H1 (cell line): ENCODE results near the gene LIPM. TPM values are rescaled to one million over a fixed set of nuclear protein-coding genes. Genes with fewer than 3 reads are reported as not detected.
A peak's percentile ranks its signal among the peaks of the same experiment; 100 is the strongest.

ENCODE experiments used
- CTCF ChIA-PET: fragments of 300-600 bp; sonication (Branson Sonifier 250); formaldehyde crosslinking; loops from one replicate; lab custom pipeline; 2021; ENCODE audit not compliant: partially characterized antibody; lab: Charles Lee
- POLR2A ChIA-PET: fragments of 300-600 bp; sonication (Branson Sonifier 250); formaldehyde crosslinking; loops from one replicate; lab custom pipeline; 2021; ENCODE audit warnings: inconsistent platforms; ENCODE audit not compliant: partially characterized antibody; lab: Charles Lee
- DNase-seq, 2 experiments: peaks; one replicate each; pipeline versions ENCODE4 v3.0.0 to v3.0.0-alpha.2; 2010 to 2022; ENCODE audit warnings: low spot score in 2 of 2, low read depth in 1 of 2, mixed read lengths in 1 of 2
- FAIRE-seq: peaks from 2 replicates; lab custom pipeline; 2011; peaks lifted over from hg19 to GRCh38; lab: Jason Lieb, UNC
- H2AFZ ChIP-seq: 2 replicates; pipeline ENCODE4 v1.8.1; 2012; ENCODE audit warnings: low read length, inconsistent platforms
- H2AK5ac ChIP-seq: 2 replicates; pipeline ENCODE4 v1.6.1; 2013; ENCODE audit warnings: low read depth, low read length
- H2BK120ac ChIP-seq: replicated peaks from 2 replicates; pipeline ENCODE3; 2013; ENCODE audit warnings: low read depth, low read length, inconsistent platforms
- H2BK12ac ChIP-seq: 2 replicates; pipeline ENCODE4 v1.6.1; 2013; ENCODE audit warnings: low read depth, low read length
- H2BK15ac ChIP-seq: 2 replicates; pipeline ENCODE4 v1.6.1; 2013; ENCODE audit warnings: low read length
- H2BK20ac ChIP-seq: 2 replicates; pipeline ENCODE4 v1.6.1; 2013; ENCODE audit warnings: low read length
- H2BK5ac ChIP-seq: 2 replicates; pipeline ENCODE4 v1.6.1; 2013; ENCODE audit warnings: low read depth, low read length
- H3K14ac ChIP-seq: 2 replicates; pipeline ENCODE4 v1.6.1; 2013; ENCODE audit warnings: inconsistent platforms; ENCODE audit not compliant: insufficient read length
- H3K18ac ChIP-seq: 2 replicates; pipeline ENCODE4 v1.6.1; 2013; ENCODE audit warnings: low read length; ENCODE audit errors: extremely low read depth
- H3K23ac ChIP-seq: 2 replicates; pipeline ENCODE4 v1.6.1; 2013; ENCODE audit warnings: inconsistent platforms; ENCODE audit not compliant: insufficient read length
- H3K23me2 ChIP-seq: 2 replicates; pipeline ENCODE4 v1.6.1; 2013; ENCODE audit warnings: low read depth, low read length
- H3K27ac ChIP-seq: 2 replicates; pipeline ENCODE4 v1.6.1; 2011; ENCODE audit warnings: low read depth, low read length, inconsistent platforms
- H3K27me3 ChIP-seq, 4 experiments: replicated peaks in 1 of 4; 1 replicate in 1 of 4; 2 replicates in 3 of 4; pipeline versions ENCODE4 v1.6.1 to v1.8.1; 2011 to 2013; ENCODE audit warnings: low read length in 3 of 4, mild to moderate bottlenecking in 3 of 4, inconsistent platforms in 2 of 4, mixed read lengths in 2 of 4, moderate library complexity in 1 of 4; ENCODE audit not compliant: control insufficient read depth in 3 of 4, insufficient read depth in 3 of 4; ENCODE audit errors: extremely low read depth in 1 of 4
- H3K36me3 ChIP-seq, 4 experiments: 2 replicates each; pipeline versions ENCODE4 v1.6.1 to v1.8.1; 2011 to 2013; ENCODE audit warnings: mild to moderate bottlenecking in 4 of 4, low read length in 3 of 4, moderate library complexity in 2 of 4, control low read depth in 1 of 4, inconsistent platforms in 1 of 4; ENCODE audit not compliant: insufficient read depth in 4 of 4, control insufficient read depth in 2 of 4
- H3K4ac ChIP-seq: replicated peaks from 2 replicates; pipeline ENCODE3; 2013; ENCODE audit warnings: low read length, low read depth, mixed read lengths, inconsistent platforms; ENCODE audit not compliant: insufficient read length
- H3K4me1 ChIP-seq, 4 experiments: replicated peaks in 1 of 4; 1 replicate in 1 of 4; 2 replicates in 3 of 4; pipeline versions ENCODE4 v1.6.1 to v1.8.1; 2011 to 2013; ENCODE audit warnings: low read length in 3 of 4, inconsistent platforms in 2 of 4, mixed read lengths in 1 of 4; ENCODE audit not compliant: insufficient read depth in 4 of 4, control insufficient read depth in 3 of 4
- H3K4me2 ChIP-seq, 2 experiments: 2 replicates each; pipeline versions ENCODE4 v1.6.1 to v1.8.1; 2011 to 2013; ENCODE audit warnings: low read depth in 2 of 2, low read length in 2 of 2, control low read depth in 1 of 2, inconsistent platforms in 1 of 2, mild to moderate bottlenecking in 1 of 2; ENCODE audit not compliant: insufficient read depth in 1 of 2
- H3K4me3 ChIP-seq, 4 experiments: fragments of 200-600, 300-600 bp in 1 of 4; sonication (generic), shearing (Covaris generic), sonication (Bioruptor Twin) in 1 of 4; 2 replicates each; pipeline versions ENCODE4 v1.5.1 to v1.8.1; 2011 to 2016; ENCODE audit warnings: low read length in 4 of 4, low read depth in 3 of 4, control low read depth in 2 of 4, inconsistent platforms in 2 of 4, mild to moderate bottlenecking in 2 of 4, mixed read lengths in 1 of 4, moderate library complexity in 1 of 4; ENCODE audit not compliant: insufficient read depth in 2 of 4; ENCODE audit errors: extremely low read depth in 1 of 4
- H3K56ac ChIP-seq: replicated peaks from 2 replicates; pipeline ENCODE3; 2013; ENCODE audit warnings: low read depth, mild to moderate bottlenecking, mixed read lengths, low read length, inconsistent platforms; ENCODE audit not compliant: insufficient read length
- H3K79me1 ChIP-seq: 2 replicates; pipeline ENCODE4 v1.6.1; 2013; ENCODE audit warnings: low read depth, low read length, control low read depth
- H3K79me2 ChIP-seq, 2 experiments: 2 replicates each; pipeline versions ENCODE4 v1.6.1 to v1.8.1; 2012 to 2013; ENCODE audit warnings: low read length in 2 of 2, mild to moderate bottlenecking in 2 of 2, inconsistent platforms in 1 of 2; ENCODE audit not compliant: insufficient read depth in 2 of 2, control insufficient read depth in 1 of 2
- H3K9ac ChIP-seq, 4 experiments: replicated peaks in 1 of 4; 1 replicate in 1 of 4; 2 replicates in 3 of 4; pipeline versions ENCODE4 v1.6.1 to v1.8.1; 2011 to 2013; ENCODE audit warnings: low read depth in 3 of 4, low read length in 3 of 4, control low read depth in 2 of 4, mild to moderate bottlenecking in 2 of 4, moderate library complexity in 2 of 4, inconsistent platforms in 1 of 4; ENCODE audit errors: extremely low read depth in 1 of 4
- H3K9me3 ChIP-seq, 2 experiments: 2 replicates each; pipeline versions ENCODE4 v1.6.1 to v1.8.1; 2012 to 2013; ENCODE audit warnings: mild to moderate bottlenecking in 2 of 2, moderate library complexity in 2 of 2, control low read depth in 1 of 2, inconsistent platforms in 1 of 2, low read depth in 1 of 2, low read length in 1 of 2, mixed read lengths in 1 of 2; ENCODE audit not compliant: insufficient read depth in 2 of 2
- H4K20me1 ChIP-seq, 2 experiments: replicated peaks in 1 of 2; 2 replicates each; pipeline versions ENCODE3 to v1.8.1; 2011 to 2013; ENCODE audit warnings: inconsistent platforms in 2 of 2, low read length in 2 of 2, mild to moderate bottlenecking in 1 of 2; ENCODE audit not compliant: insufficient read depth in 2 of 2, control insufficient read depth in 1 of 2
- H4K5ac ChIP-seq: 2 replicates; pipeline ENCODE4 v1.6.1; 2013; ENCODE audit warnings: low read length, low read depth, mixed read lengths, inconsistent platforms; ENCODE audit not compliant: insufficient read length
- H4K8ac ChIP-seq: 2 replicates; pipeline ENCODE4 v1.8.0; 2013; ENCODE audit warnings: mild to moderate bottlenecking, moderate library complexity, low read length, inconsistent platforms; ENCODE audit not compliant: insufficient read depth; ENCODE audit errors: extremely low read depth
- H4K91ac ChIP-seq: replicated peaks from 2 replicates; pipeline ENCODE3; 2013; ENCODE audit warnings: low read length, mixed read lengths, inconsistent platforms; ENCODE audit not compliant: insufficient read length
- MAFK ChIP-seq: IDR thresholded peaks from 2 replicates; pipeline ENCODE4 v1.6.1; 2012; ENCODE audit warnings: low read depth, mild to moderate bottlenecking, improper control_type of control experiment, low read length
- SRF ChIP-seq: IDR thresholded peaks from 2 replicates; pipeline ENCODE4 v1.6.1; 2011; ENCODE audit warnings: mild to moderate bottlenecking, low read depth, low read length, moderate library complexity
- polyA plus RNA-seq, 7 experiments: library from polyadenylated mRNA; depleted of rRNA in 3 of 7; stranded (reverse) in 5 of 7; unstranded in 2 of 7; fragments of >200 nt in 5 of 7; fragments of 200-250 nt in 2 of 7; gene quantifications; 1 replicate in 5 of 7; 2 replicates in 1 of 7; 4 replicates in 1 of 7; pipeline versions ENCODE4 v1.2.1 to v1.2.3, GENCODE V29; 2011 to 2013; ENCODE audit warnings: missing spikeins in 2 of 7, mixed read lengths in 2 of 7
- total RNA-seq: library from RNA; stranded (reverse); fragmentation: NEBNext Ultra II Directional; extraction: Animal tissue kit (Norgen Biotek cat#: 25700); gene quantifications from 2 replicates; pipeline ENCODE4 v1.2.1, GENCODE V29; 2021

Gene LIPM
- total and polyA plus RNA-seq, 2 of the 8 experiments (the other 6 are each of a cell fraction or from before 2014, with no cell fraction given): not detected

DNA sequence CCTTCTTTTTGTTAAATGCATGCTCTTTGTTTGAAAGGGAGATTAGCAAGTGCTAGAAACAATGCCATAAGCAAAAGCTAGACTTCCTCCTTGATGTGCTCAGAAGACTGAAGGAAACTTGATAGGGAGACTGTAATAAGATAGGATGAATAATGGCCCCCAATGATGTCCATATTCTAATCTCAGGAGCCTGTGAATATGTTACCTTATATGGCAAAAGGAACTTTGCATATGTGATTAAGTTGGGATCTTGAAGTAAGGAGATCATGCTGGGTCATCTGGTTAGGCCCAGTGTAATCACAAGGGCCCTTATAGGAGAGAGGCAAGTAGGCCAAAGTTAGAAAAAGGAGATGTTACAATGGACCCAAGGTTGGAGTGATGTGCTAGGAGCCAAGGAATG lies 13.6 kb upstream of the LIPM start:
- H3K79me2 ChIP-seq: no peaks in the 10 kb centered on the region
- no peak overlapping the region for H2BK12ac ChIP-seq
- H2BK5ac ChIP-seq: no peak overlapping the region
- no peaks in the 10 kb centered on the region for H3K27me3 ChIP-seq
- H4K91ac ChIP-seq: no peak overlapping the region
- H3K79me1 ChIP-seq: no peaks in the 10 kb centered on the region
- FAIRE-seq (no peak), DNase-seq (no peak)
- H2BK15ac ChIP-seq: no peak overlapping the region
- no peak overlapping the region for H3K14ac ChIP-seq
- H3K9me3 ChIP-seq: no peaks in the 10 kb centered on the region
- no peaks in the 10 kb centered on the region for H4K20me1 ChIP-seq
- ChIA-PET POLR2A (no interaction called here), CTCF (interaction anchor here (1.3 to 1.4 kb wide), 2 partner anchors 15 to 60 kb away, joined by 3 to 8 read pairs; no protein-coding TSS in a partner anchor)
- H2BK20ac ChIP-seq: no peak overlapping the region
- H3K4ac ChIP-seq: no peak overlapping the region
- no peak overlapping the region for H2AFZ ChIP-seq
- H3K4me3 ChIP-seq: no peak overlapping the region
- no peak overlapping the region for H4K5ac ChIP-seq
- no peaks in the 10 kb centered on the region for H3K4me1 ChIP-seq
- no peak overlapping the region for H4K8ac ChIP-seq
- H3K56ac ChIP-seq: no peak overlapping the region
- H2BK120ac ChIP-seq: no peak overlapping the region
- no peaks in the 10 kb centered on the region; a peak in 1 of 8 replicates for H3K36me3 ChIP-seq
- H3K27ac ChIP-seq: no peak overlapping the region
- no peak overlapping the region for H3K4me2 ChIP-seq
- H3K18ac ChIP-seq: no peak overlapping the region
- H3K9ac ChIP-seq: no peak overlapping the region
- H3K23ac ChIP-seq: no peak overlapping the region
- no peak overlapping the region for H2AK5ac ChIP-seq
- peak; percentile 80 for TF ChIP-seq SRF
- TF ChIP-seq MAFK: no peak
- TF ChIP-seq, all 59 proteins: peak for 1
- H3K23me2 ChIP-seq: no peaks in the 10 kb centered on the region
